IMR-90 (cell line): ENCODE data around the gene CHD6. TPM values are rescaled to one million over a fixed set of nuclear protein-coding genes. Genes with fewer than 3 reads are reported as not detected.

ENCODE experiments used
- ATAC-seq: fragments of 200-7000 bp; cut with Tn5 transposase; 2 replicates; pipeline ENCODE4 v1.9.1; 2020; ENCODE audit warnings: low read depth, mild to moderate bottlenecking, moderate library complexity
- BruUV-seq: library from RNA; stranded (reverse); fragments of 400-500 nt; replicated peaks from 2 replicates; lab custom pipeline; 2021; lab: Mats Ljungman, UMichigan
- CTCF ChIA-PET: fragments of 300-600 bp; formaldehyde crosslinking; extraction: SDS; loops from one replicate; lab custom pipeline; 2021; ENCODE audit warnings: antibody characterized with exemption; lab: Yijun Ruan, JAX
- POLR2A ChIA-PET: fragments of 300-600 bp; sonication (Branson Sonifier 250); formaldehyde crosslinking; loops from one replicate; lab custom pipeline; 2022; ENCODE audit warnings: antibody characterized with exemption; ENCODE audit not compliant: unreplicated experiment; lab: Charles Lee
- DNase-seq: peaks from one replicate; pipeline ENCODE4 v3.0.0; 2013
- H2AFZ ChIP-seq: replicated peaks from 2 replicates; pipeline ENCODE3; 2013; ENCODE audit warnings: low read length, mild to moderate bottlenecking; ENCODE audit not compliant: poor library complexity
- H2AK5ac ChIP-seq: 2 replicates; pipeline ENCODE4 v1.6.1; 2013; ENCODE audit warnings: low read depth, low read length, inconsistent platforms
- H2AK9ac ChIP-seq: replicated peaks from 2 replicates; pipeline ENCODE3; 2013; ENCODE audit warnings: mild to moderate bottlenecking, low read depth, low read length, moderate library complexity; ENCODE audit not compliant: poor library complexity
- H2BK120ac ChIP-seq: 2 replicates; pipeline ENCODE4 v1.6.1; 2013; ENCODE audit warnings: low read depth, low read length, inconsistent platforms
- H2BK15ac ChIP-seq: 3 replicates; pipeline ENCODE4 v1.6.1; 2013; ENCODE audit warnings: low read depth, low read length, inconsistent platforms
- H2BK20ac ChIP-seq: 2 replicates; pipeline ENCODE4 v1.6.1; 2013; ENCODE audit warnings: low read depth, mild to moderate bottlenecking, inconsistent platforms, low read length, moderate library complexity
- H2BK5ac ChIP-seq: 2 replicates; pipeline ENCODE4 v1.6.1; 2013; ENCODE audit warnings: mild to moderate bottlenecking, low read depth, low read length, inconsistent platforms; ENCODE audit not compliant: poor library complexity, severe bottlenecking
- H3K14ac ChIP-seq: replicated peaks from 2 replicates; pipeline ENCODE4 v1.6.1; 2013; ENCODE audit warnings: low read depth, low read length, inconsistent platforms
- H3K18ac ChIP-seq: 2 replicates; pipeline ENCODE4 v1.6.1; 2013; ENCODE audit warnings: low read depth, low read length, control low read depth
- H3K23ac ChIP-seq: 2 replicates; pipeline ENCODE4 v1.6.1; 2013; ENCODE audit warnings: low read depth, low read length, inconsistent platforms
- H3K27ac ChIP-seq: 2 replicates; pipeline ENCODE4 v1.5.1; 2013; ENCODE audit warnings: mild to moderate bottlenecking, control low read depth, low read length; ENCODE audit not compliant: insufficient read depth
- H3K27me3 ChIP-seq: 2 replicates; pipeline ENCODE4 v1.6.1; 2013; ENCODE audit warnings: low read length; ENCODE audit not compliant: control insufficient read depth, insufficient read depth
- H3K36me3 ChIP-seq: 2 replicates; pipeline ENCODE4 v1.6.1; 2013; ENCODE audit warnings: low read length, mixed read lengths; ENCODE audit not compliant: control insufficient read depth, insufficient read depth
- H3K4ac ChIP-seq: 2 replicates; pipeline ENCODE4 v1.6.1; 2013; ENCODE audit warnings: low read depth, low read length, inconsistent platforms
- H3K4me1 ChIP-seq: 2 replicates; pipeline ENCODE4 v1.6.1; 2013; ENCODE audit warnings: low read length, mixed read lengths; ENCODE audit not compliant: control insufficient read depth, insufficient read depth
- H3K4me2 ChIP-seq: 2 replicates; pipeline ENCODE4 v1.6.1; 2013; ENCODE audit warnings: low read depth, mild to moderate bottlenecking, control low read depth, low read length, moderate library complexity
- H3K4me3 ChIP-seq: 2 replicates; pipeline ENCODE4 v1.5.1; 2013; ENCODE audit warnings: low read depth, mild to moderate bottlenecking, control low read depth, low read length, moderate library complexity; ENCODE audit not compliant: insufficient read depth
- H3K56ac ChIP-seq: 2 replicates; pipeline ENCODE4 v1.6.1; 2013; ENCODE audit warnings: low read length, inconsistent platforms; ENCODE audit not compliant: insufficient read depth; ENCODE audit errors: extremely low read depth
- H3K79me1 ChIP-seq, 2 experiments: 2 replicates each; pipeline ENCODE4 v1.6.1; 2013; ENCODE audit warnings: low read length in 2 of 2, inconsistent platforms in 1 of 2, low read depth in 1 of 2
- H3K9ac ChIP-seq: 2 replicates; pipeline ENCODE4 v1.6.1; 2013; ENCODE audit warnings: low read depth, low read length, control low read depth
- H3K9me1 ChIP-seq: 2 replicates; pipeline ENCODE4 v1.6.1; 2013; ENCODE audit warnings: low read length, inconsistent platforms; ENCODE audit not compliant: insufficient read depth
- H3K9me3 ChIP-seq: 2 replicates; pipeline ENCODE4 v1.6.1; 2013; ENCODE audit warnings: low read length; ENCODE audit not compliant: control insufficient read depth, insufficient read depth
- H4K20me1 ChIP-seq: 2 replicates; pipeline ENCODE4 v1.6.1; 2013; ENCODE audit warnings: low read length, inconsistent platforms; ENCODE audit not compliant: insufficient read depth
- H4K5ac ChIP-seq: 2 replicates; pipeline ENCODE4 v1.6.1; 2013; ENCODE audit warnings: mild to moderate bottlenecking, low read depth, low read length, control low read depth
- H4K8ac ChIP-seq, 2 experiments: 2 replicates each; pipeline ENCODE4 v1.6.1; 2013; ENCODE audit warnings: low read depth in 2 of 2, low read length in 2 of 2, control low read depth in 1 of 2, inconsistent platforms in 1 of 2
- H4K91ac ChIP-seq: 2 replicates; pipeline ENCODE4 v1.6.1; 2013; ENCODE audit warnings: low read depth, low read length, inconsistent platforms; ENCODE audit not compliant: insufficient read depth
- BHLHE40 ChIP-seq: fragments of 150-350 bp; IDR thresholded peaks from 2 replicates; pipeline ENCODE4 v1.6.1; 2016; ENCODE audit warnings: mild to moderate bottlenecking, low read depth, low read length
- CEBPB ChIP-seq: IDR thresholded peaks from 2 replicates; pipeline ENCODE4 v1.6.1; 2012; ENCODE audit warnings: low read depth, low read length, improper control_type of control experiment
- FOS ChIP-seq: fragments of 150-350 bp; IDR thresholded peaks from 2 replicates; pipeline ENCODE4 v1.6.1; 2016; ENCODE audit warnings: low read depth, low read length
- MAFK ChIP-seq: IDR thresholded peaks from 2 replicates; pipeline ENCODE4 v1.6.1; 2012; ENCODE audit warnings: low read depth, low read length, improper control_type of control experiment
- MAZ ChIP-seq: IDR thresholded peaks from 2 replicates; pipeline ENCODE4 v1.6.1; 2012; ENCODE audit warnings: low read depth, mild to moderate bottlenecking, low read length, improper control_type of control experiment, moderate library complexity, borderline replicate concordance
- MXI1 ChIP-seq: IDR thresholded peaks from 2 replicates; pipeline ENCODE4 v1.6.1; 2012; ENCODE audit warnings: low read depth, mild to moderate bottlenecking, low read length, moderate library complexity, borderline replicate concordance
- NFE2L2 ChIP-seq: fragments of 150-350 bp; IDR thresholded peaks from 2 replicates; pipeline ENCODE4 v1.6.1; 2016; ENCODE audit warnings: low read depth, mild to moderate bottlenecking, low read length
- POLR2A ChIP-seq: IDR thresholded peaks from 2 replicates; pipeline ENCODE4 v1.6.1; 2012; ENCODE audit warnings: mild to moderate bottlenecking, low read depth, low read length
- RAD21 ChIP-seq: IDR thresholded peaks from 2 replicates; pipeline ENCODE4 v1.6.1; 2012; ENCODE audit warnings: low read length, improper control_type of control experiment
- RCOR1 ChIP-seq: IDR thresholded peaks from 2 replicates; pipeline ENCODE4 v1.6.1; 2012; ENCODE audit warnings: mild to moderate bottlenecking, low read length, improper control_type of control experiment; ENCODE audit not compliant: insufficient replicate concordance
- RFX5 ChIP-seq: IDR thresholded peaks from 2 replicates; pipeline ENCODE4 v1.8.0; 2012; ENCODE audit warnings: low read depth, mild to moderate bottlenecking, low read length, moderate library complexity
- SMC3 ChIP-seq: fragments of 150-350 bp; IDR thresholded peaks from 2 replicates; pipeline ENCODE4 v1.6.1; 2016; ENCODE audit warnings: low read depth, mild to moderate bottlenecking, antibody characterized with exemption, low read length, moderate library complexity
- WGBS, 2 experiments: methylation state at CpG; one replicate each; pipeline versions ENCODE4 v1.1.5 to v1.1.7; 2013; ENCODE audit warnings: missing lambda C conversion rate in 2 of 2; ENCODE audit not compliant: insufficient read length in 1 of 2; ENCODE audit errors: extremely low coverage in 2 of 2; 5-methylcytosine and 5-hydroxymethylcytosine counted together
- dilution Hi-C: fragments of 300-500 bp; cut with HindIII; formaldehyde crosslinking; loops from one replicate; pipeline ENCODE4 v1.14.3; 2018; ENCODE audit warnings: low sequenced_read_pairs; ENCODE audit not compliant: unreplicated experiment
- in situ Hi-C: fragments of 300-500 bp; cut with MboI; formaldehyde crosslinking; loops from 3 replicates; pipeline ENCODE4 v1.14.3; 2019; ENCODE audit warnings: low sequenced_read_pairs, inconsistent platforms, mixed read lengths
- intact Hi-C: fragments of 100-400 bp; cut with micrococcal nuclease; formaldehyde crosslinking; loops from 2 replicates; pipeline ENCODE4 v1.10.0; 2022
- polyA plus RNA-seq, 3 experiments: library from polyadenylated mRNA; depleted of rRNA; stranded (reverse); fragments of >200 nt; gene quantifications; 2 replicates each; pipeline ENCODE4 v1.2.3, GENCODE V29; 2012; ENCODE audit warnings: low replicate concordance in 1 of 3
- total RNA-seq: library from RNA; depleted of rRNA; stranded (reverse); fragments of >200 nt; gene quantifications from 2 replicates; pipeline ENCODE4 v1.2.3, GENCODE V29; 2012
- TF ChIP-seq, protein P1 (sequence below): fragments of 150-350 bp; IDR thresholded peaks from 2 replicates; pipeline ENCODE4 v1.6.1; 2016; ENCODE audit warnings: low read depth, mild to moderate bottlenecking, low read length, moderate library complexity, borderline replicate concordance
- TF ChIP-seq, protein P2 (sequence below): conservative IDR thresholded peaks from 2 replicates; pipeline ENCODE4 v1.5.1; 2012; ENCODE audit warnings: mild to moderate bottlenecking, low read depth, low read length, improper control_type of control experiment
- TF ChIP-seq, protein P3 (sequence below): fragments of 150-350 bp; IDR thresholded peaks from 2 replicates; pipeline ENCODE4 v1.6.1; 2017; ENCODE audit warnings: mild to moderate bottlenecking, antibody characterized with exemption, low read length, low read depth

Gene CHD6
- total and polyA plus RNA-seq, 2 of the 4 experiments (the other 2 are of a cell fraction) = 8.8 to 26.7 TPM

DNA sequence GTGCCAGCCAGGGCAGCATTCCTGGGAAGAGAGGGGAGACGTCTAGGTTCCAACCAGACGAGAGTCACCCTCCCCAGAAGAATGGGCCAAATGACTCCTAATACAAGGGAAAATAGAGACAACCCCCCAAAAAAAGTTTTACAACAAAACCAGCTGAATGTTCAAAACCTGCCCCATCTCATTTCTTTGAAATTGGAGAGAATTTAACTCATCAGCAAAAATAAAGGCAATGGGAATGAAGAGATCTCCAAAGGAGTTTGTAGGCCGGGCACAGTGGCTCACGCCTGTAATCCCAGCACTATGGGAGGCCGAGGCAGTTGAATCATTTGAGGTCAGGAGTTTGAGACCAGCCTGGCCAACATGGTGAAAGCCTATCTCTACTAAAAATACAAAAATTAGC is 241.8 kb downstream of the CHD6 start:
- H3K9me3 ChIP-seq = 0 out of 2 replicates have a peak, but pooled peaks cover under 1% of the 10 kb centered on the region
- DNase-seq (no peak), ATAC-seq (no peak)
- intact Hi-C loops (no loop called here), dilution Hi-C loops (no loop called here), in situ Hi-C loops (no loop called here)
- H3K14ac ChIP-seq = no peak overlapping the region
- H4K91ac ChIP-seq = no peak overlapping the region
- H3K36me3 ChIP-seq = no peaks in the 10 kb centered on the region
- H3K4me3 ChIP-seq = no peak overlapping the region
- H2BK5ac ChIP-seq = no peak overlapping the region
- no peak overlapping the region for H3K27ac ChIP-seq
- no peak overlapping the region for H3K18ac ChIP-seq
- H2BK120ac ChIP-seq = no peak overlapping the region
- WGBS, 2 experiments = 80% methylated on average over 1 of the region's 5 CpGs; no CpG with 5 or more reads in 1 of the 2 experiments
- ChIA-PET CTCF (no interaction called here), POLR2A (no interaction called here)
- no peak overlapping the region for H3K4me2 ChIP-seq
- H3K56ac ChIP-seq = no peak overlapping the region
- H4K20me1 ChIP-seq = no peaks in the 10 kb centered on the region
- H3K9ac ChIP-seq = no peak overlapping the region
- H3K27me3 ChIP-seq = peaks cover 52% of the 10 kb centered on the region
- H3K9me1 ChIP-seq = no peaks in the 10 kb centered on the region
- no peaks in the 10 kb centered on the region for H3K4me1 ChIP-seq
- no peak overlapping the region for H4K5ac ChIP-seq
- H2BK15ac ChIP-seq = no peak overlapping the region
- no peak overlapping the region for H2AFZ ChIP-seq
- TF ChIP-seq MXI1 (no peak), MAZ (no peak), SMC3 (no peak), MAFK (no peak), RAD21 (no peak), RCOR1 (no peak), NFE2L2 (no peak), POLR2A (no peak), BHLHE40 (no peak), FOS (no peak), RFX5 (no peak), CEBPB (no peak)
- TF ChIP-seq, protein P1, sequence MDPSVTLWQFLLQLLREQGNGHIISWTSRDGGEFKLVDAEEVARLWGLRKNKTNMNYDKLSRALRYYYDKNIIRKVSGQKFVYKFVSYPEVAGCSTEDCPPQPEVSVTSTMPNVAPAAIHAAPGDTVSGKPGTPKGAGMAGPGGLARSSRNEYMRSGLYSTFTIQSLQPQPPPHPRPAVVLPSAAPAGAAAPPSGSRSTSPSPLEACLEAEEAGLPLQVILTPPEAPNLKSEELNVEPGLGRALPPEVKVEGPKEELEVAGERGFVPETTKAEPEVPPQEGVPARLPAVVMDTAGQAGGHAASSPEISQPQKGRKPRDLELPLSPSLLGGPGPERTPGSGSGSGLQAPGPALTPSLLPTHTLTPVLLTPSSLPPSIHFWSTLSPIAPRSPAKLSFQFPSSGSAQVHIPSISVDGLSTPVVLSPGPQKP = no peak
- TF ChIP-seq, protein P2, sequence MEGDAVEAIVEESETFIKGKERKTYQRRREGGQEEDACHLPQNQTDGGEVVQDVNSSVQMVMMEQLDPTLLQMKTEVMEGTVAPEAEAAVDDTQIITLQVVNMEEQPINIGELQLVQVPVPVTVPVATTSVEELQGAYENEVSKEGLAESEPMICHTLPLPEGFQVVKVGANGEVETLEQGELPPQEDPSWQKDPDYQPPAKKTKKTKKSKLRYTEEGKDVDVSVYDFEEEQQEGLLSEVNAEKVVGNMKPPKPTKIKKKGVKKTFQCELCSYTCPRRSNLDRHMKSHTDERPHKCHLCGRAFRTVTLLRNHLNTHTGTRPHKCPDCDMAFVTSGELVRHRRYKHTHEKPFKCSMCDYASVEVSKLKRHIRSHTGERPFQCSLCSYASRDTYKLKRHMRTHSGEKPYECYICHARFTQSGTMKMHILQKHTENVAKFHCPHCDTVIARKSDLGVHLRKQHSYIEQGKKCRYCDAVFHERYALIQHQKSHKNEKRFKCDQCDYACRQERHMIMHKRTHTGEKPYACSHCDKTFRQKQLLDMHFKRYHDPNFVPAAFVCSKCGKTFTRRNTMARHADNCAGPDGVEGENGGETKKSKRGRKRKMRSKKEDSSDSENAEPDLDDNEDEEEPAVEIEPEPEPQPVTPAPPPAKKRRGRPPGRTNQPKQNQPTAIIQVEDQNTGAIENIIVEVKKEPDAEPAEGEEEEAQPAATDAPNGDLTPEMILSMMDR = no peak
- TF ChIP-seq, protein P3, sequence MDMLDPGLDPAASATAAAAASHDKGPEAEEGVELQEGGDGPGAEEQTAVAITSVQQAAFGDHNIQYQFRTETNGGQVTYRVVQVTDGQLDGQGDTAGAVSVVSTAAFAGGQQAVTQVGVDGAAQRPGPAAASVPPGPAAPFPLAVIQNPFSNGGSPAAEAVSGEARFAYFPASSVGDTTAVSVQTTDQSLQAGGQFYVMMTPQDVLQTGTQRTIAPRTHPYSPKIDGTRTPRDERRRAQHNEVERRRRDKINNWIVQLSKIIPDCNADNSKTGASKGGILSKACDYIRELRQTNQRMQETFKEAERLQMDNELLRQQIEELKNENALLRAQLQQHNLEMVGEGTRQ = no peak
- no peak overlapping the region for H4K8ac ChIP-seq
- H2BK20ac ChIP-seq = no peak overlapping the region
- H3K79me1 ChIP-seq = no peaks in the 10 kb centered on the region
- H2AK9ac ChIP-seq = no peak overlapping the region
- H2AK5ac ChIP-seq = no peak overlapping the region
- no peak overlapping the region for H3K4ac ChIP-seq
- BruUV-seq = no TSS peak
- H3K23ac ChIP-seq = no peak overlapping the region
